ENCODE data around the gene TMPRSS3.
A peak's percentile ranks its signal among the peaks of the same experiment; 100 is the strongest.
"Not testable (repeated sequence)": the region's sequence is repeated elsewhere in the genome, so short reads cannot be mapped to it uniquely, and the experiment has no call there.

Gene TMPRSS3

DNA sequence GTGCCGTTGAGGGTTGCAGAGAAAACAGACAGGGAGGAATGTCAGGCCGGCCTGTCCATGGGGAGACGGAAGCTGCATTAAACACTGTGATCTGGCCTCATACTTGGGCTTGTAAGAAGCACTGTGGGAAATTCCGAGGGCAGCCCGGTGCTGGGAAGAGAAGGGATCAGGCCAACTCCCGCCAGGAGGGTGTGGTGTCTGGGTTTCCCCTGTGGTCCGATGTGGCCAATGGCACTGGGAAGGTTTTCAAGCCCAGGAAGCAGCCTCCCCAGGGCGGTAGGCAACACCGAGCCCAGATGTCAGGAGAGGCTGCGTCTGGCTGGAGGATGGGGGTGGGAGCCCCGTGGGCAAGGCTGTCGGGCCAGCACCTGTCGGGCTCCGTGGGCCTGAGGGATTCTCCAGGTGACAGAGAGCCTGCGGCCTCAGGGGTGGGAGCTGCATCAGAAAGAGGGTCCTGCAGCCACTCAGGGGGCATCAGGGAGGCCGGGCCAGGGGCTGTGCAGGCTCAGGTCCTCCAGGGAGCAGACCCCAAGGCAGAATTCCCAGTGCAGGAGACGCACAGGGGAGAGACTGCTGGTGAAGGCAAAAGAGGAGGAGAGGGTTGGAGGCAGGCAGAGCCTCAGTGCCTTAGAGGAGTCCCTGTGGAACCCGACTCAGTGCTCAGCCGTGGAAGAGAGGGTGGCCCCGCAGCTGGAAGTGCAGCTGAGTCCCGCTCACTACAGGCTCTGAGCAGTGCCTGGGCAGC is 16.2 kb upstream of the TMPRSS3 start:
- no peak for DNase-seq (ENCODE audit: insufficient read length, low spot score)
- no peak for TF ChIP-seq TAF1 (IDR thresholded peaks at IDR 0.05; ENCODE audit: low read depth, low read length)
- TF ChIP-seq PAX5 (IDR thresholded peaks at IDR 0.05; ENCODE audit: insufficient read depth, low read length, severe bottlenecking) = no peak
- no peak for TF ChIP-seq POLR2A (IDR thresholded peaks at IDR 0.05; ENCODE audit: low read depth, low read length)
- no peak for TF ChIP-seq SPI1 (IDR thresholded peaks at IDR 0.05; ENCODE audit: low read depth, low read length)
- TF ChIP-seq POU2F2 (IDR thresholded peaks at IDR 0.05; ENCODE audit: low read depth, low read length) = no peak
- no peak for TF ChIP-seq POLR2AphosphoS5 (IDR thresholded peaks at IDR 0.05; ENCODE audit: low read depth, low read length)
- FAIRE-seq = no peak

DNA sequence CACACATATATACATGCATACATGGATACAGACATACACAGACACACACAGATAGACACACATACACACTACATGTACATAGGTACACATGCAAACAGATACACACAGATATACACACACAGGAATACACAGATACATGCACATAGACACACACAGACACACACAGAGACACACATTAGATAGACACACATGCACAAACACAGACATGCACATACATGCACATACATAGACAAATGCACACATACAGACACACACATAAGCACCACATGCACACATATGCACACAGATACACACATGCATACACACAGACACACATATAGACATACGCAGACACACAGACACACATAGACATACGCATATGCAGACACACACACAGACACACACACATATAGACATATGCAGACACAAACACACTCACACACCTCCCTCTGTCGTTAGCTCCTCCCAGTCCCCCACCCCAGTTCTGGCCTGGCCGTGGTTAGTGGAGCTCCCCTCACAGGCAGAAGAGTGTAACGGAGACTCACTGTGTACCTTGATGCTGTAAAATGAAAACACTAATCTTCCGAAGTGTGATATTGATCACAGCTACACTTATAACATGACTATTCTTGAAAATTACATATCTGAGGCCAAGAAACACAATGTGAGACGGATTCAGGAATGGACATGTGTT is 15.5 kb upstream of the TMPRSS3 start:
- TF ChIP-seq PAX5 (IDR thresholded peaks at IDR 0.05; ENCODE audit: insufficient read depth, low read length, severe bottlenecking) (no peak), POU2F2 (IDR thresholded peaks at IDR 0.05; ENCODE audit: low read depth, low read length) (0 out of 2 replicates have a peak, but pooled peaks have one; percentile 53)
- DNase-seq (ENCODE audit: insufficient read length, low spot score) (no peak), FAIRE-seq (peak; percentile 47)

DNA sequence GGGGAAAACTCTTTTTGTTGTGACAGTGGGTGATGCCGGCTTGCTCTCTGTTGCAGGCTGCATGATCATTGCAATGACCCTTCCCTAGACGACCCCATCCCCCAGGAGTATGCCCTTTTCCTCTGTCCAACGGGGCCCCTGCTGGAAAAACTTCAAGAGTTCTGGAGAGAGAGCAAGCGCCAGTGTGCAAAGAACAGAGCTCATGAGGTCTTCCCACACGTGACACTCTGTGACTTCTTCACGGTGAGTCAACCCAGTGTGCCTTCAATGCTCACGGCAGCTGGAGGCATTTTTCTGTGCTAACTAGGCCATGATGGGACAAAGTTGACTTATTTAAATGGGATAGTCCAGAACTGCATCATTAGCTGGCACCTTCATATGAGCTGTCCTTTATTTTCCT is 13.5 kb upstream of the TMPRSS3 start:
- TF ChIP-seq TAF1 (IDR thresholded peaks at IDR 0.05; ENCODE audit: low read depth, low read length) (no peak), SPI1 (IDR thresholded peaks at IDR 0.05; ENCODE audit: low read depth, low read length) (no peak), POLR2AphosphoS5 (IDR thresholded peaks at IDR 0.05; ENCODE audit: low read depth, low read length) (no peak), PAX5 (IDR thresholded peaks at IDR 0.05; ENCODE audit: insufficient read depth, low read length, severe bottlenecking) (no peak), POLR2A (IDR thresholded peaks at IDR 0.05; ENCODE audit: low read depth, low read length) (no peak), POU2F2 (IDR thresholded peaks at IDR 0.05; ENCODE audit: low read depth, low read length) (no peak)
- DNase-seq (ENCODE audit: insufficient read length, low spot score) (no peak), FAIRE-seq (no peak)

DNA sequence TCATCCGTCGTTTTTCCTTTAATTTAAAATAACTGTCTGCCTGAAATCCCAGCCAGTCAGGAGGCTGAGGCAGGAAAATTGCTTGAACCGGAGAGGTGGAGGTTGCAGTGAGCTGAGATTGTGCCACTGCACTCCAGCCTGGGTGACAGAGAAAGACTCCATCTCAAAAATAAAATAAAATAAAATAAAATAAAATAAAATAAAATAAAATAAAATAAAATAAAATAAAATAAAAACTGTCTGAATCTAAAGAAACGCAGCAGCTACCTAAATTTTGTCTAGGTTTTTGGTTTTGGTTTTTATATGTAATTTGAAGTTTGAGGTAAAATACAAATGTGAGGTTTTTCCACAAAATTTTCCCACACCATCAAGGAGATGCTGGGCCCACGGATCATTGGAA is 12.9 kb upstream of the TMPRSS3 start:
- DNase-seq (ENCODE audit: insufficient read length, low spot score); FAIRE-seq: not testable (repeated sequence)

DNA sequence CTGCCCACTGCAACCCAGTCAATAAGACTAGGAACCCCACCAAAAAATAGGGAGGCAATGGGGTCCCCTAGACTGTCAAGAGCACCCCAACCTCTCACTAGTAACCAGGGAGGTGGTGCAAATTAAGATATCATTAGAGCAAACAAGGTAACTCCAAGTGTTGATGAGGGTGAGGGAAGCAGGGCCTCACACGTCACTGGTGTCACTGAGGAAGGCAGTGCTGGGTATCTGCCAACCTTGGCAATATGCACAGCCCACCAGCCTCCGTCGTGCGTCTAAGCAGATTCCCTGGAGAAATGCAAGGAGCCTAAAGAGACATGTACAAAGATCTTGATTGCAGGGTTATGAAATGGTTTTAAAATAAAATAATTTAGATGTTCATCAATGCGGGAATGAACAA is 11.6 kb upstream of the TMPRSS3 start:
- no peak for TF ChIP-seq TAF1 (IDR thresholded peaks at IDR 0.05; ENCODE audit: low read depth, low read length)
- no peak for TF ChIP-seq SPI1 (IDR thresholded peaks at IDR 0.05; ENCODE audit: low read depth, low read length)
- TF ChIP-seq POLR2AphosphoS5 (IDR thresholded peaks at IDR 0.05; ENCODE audit: low read depth, low read length) = no peak
- no peak for TF ChIP-seq POU2F2 (IDR thresholded peaks at IDR 0.05; ENCODE audit: low read depth, low read length)
- TF ChIP-seq POLR2A (IDR thresholded peaks at IDR 0.05; ENCODE audit: low read depth, low read length) = no peak
- TF ChIP-seq PAX5 (IDR thresholded peaks at IDR 0.05; ENCODE audit: insufficient read depth, low read length, severe bottlenecking) = no peak
- no peak for FAIRE-seq
- no peak for DNase-seq (ENCODE audit: insufficient read length, low spot score)

DNA sequence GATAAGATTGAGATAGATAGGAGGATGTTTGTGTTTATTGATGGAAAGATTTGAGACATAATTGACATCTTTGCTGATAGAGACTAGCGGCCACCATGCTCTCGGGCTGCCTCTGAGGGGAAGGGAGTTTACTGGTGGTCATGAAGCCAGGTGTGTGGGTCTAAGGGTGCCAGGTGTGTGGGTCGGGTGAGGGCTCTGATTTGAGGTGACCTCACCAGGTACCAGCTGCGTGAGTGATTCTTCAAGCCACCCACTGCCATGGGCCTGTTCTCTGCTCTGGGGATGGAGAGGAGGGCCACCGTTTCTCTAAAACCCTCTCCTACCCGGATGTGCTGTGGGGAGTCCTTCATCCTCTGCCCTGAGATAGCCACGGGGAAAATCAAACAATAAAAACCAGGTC is 11.0 kb upstream of the TMPRSS3 start:
- TF ChIP-seq POLR2AphosphoS5 (IDR thresholded peaks at IDR 0.05; ENCODE audit: low read depth, low read length) = no peak
- TF ChIP-seq PAX5 (IDR thresholded peaks at IDR 0.05; ENCODE audit: insufficient read depth, low read length, severe bottlenecking) = no peak
- TF ChIP-seq SPI1 (IDR thresholded peaks at IDR 0.05; ENCODE audit: low read depth, low read length) = no peak
- no peak for TF ChIP-seq POLR2A (IDR thresholded peaks at IDR 0.05; ENCODE audit: low read depth, low read length)
- no peak for TF ChIP-seq POU2F2 (IDR thresholded peaks at IDR 0.05; ENCODE audit: low read depth, low read length)
- TF ChIP-seq TAF1 (IDR thresholded peaks at IDR 0.05; ENCODE audit: low read depth, low read length) = no peak
- no peak for DNase-seq (ENCODE audit: insufficient read length, low spot score)
- no peak for FAIRE-seq

DNA sequence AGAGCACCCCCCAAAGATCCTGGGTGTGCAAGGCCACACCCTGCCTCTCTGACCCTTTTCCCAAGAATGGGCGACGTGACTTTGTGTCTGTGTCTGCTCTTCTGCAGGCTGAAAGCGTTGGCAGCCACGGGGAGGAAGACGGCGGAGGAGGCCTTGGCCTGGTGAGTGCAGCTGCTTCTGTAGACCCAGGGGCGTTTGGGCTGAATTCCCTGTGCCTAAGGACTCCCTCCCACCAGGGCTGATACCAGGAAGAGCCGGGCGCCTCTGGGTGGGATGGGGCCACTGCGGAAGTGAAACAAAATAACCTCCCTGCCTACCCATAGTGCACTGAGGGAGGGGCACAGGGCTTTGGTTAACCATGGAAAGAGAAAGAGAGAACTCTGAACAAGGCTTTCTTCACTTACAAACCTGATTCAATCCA is 10.4 kb upstream of the TMPRSS3 start:
- TF ChIP-seq SPI1 (IDR thresholded peaks at IDR 0.05; ENCODE audit: low read depth, low read length) = no peak
- no peak for TF ChIP-seq POLR2A (IDR thresholded peaks at IDR 0.05; ENCODE audit: low read depth, low read length)
- TF ChIP-seq POLR2AphosphoS5 (IDR thresholded peaks at IDR 0.05; ENCODE audit: low read depth, low read length) = no peak
- no peak for TF ChIP-seq POU2F2 (IDR thresholded peaks at IDR 0.05; ENCODE audit: low read depth, low read length)
- no peak for TF ChIP-seq TAF1 (IDR thresholded peaks at IDR 0.05; ENCODE audit: low read depth, low read length)
- TF ChIP-seq PAX5 (IDR thresholded peaks at IDR 0.05; ENCODE audit: insufficient read depth, low read length, severe bottlenecking) = no peak
- no peak for FAIRE-seq
- DNase-seq (ENCODE audit: insufficient read length, low spot score) = no peak

DNA sequence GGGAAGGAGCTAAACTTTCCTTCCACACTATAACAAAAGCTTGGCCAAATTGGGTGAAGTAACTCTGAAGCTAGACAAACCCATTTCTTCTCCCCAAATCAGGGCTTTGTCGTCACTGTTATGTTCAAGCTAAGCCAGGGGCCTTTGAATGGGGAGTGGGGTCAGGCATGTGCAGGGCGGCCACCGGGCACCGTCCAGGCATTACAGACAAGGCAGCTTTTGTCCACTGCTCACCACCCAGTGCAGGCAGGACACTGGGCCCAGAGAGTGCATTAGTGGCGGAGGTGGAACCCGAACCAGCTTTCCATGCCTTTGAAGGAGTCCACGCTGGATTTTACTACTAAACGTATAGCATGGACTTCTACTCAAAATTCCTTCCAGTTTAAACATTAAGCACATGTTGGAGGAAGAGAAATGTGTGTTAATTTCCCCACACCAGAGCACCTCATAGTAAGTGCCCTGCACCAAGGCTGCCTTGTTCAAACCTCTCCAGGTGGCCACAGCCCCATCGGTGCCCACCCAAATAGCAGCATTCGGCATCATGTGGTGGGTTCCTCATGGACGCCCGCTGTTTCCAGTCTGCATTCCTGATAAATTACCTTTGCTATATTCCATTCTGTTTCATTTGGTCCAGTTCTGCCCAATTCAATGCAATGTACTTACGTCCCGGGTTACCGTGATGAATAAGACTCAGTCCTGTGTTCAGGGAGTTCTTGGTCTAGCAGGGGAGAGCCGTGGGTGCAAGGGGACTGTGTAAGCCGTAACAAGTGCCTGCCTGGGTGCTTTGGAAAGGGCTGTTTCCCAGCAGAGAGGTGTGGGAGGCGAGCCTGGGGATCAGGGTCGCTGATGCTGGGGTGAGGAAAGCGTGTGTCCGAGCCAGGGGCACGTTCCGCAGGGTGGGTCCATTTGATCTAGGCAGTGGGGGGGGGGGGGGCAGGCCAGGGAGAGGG is 9.5 kb upstream of the TMPRSS3 start:
- FAIRE-seq (no peak), DNase-seq (ENCODE audit: insufficient read length, low spot score) (no peak)
- TF ChIP-seq TAF1 (IDR thresholded peaks at IDR 0.05; ENCODE audit: low read depth, low read length) (no peak), PAX5 (IDR thresholded peaks at IDR 0.05; ENCODE audit: insufficient read depth, low read length, severe bottlenecking) (no peak), POLR2A (IDR thresholded peaks at IDR 0.05; ENCODE audit: low read depth, low read length) (no peak), SPI1 (IDR thresholded peaks at IDR 0.05; ENCODE audit: low read depth, low read length) (no peak), POU2F2 (IDR thresholded peaks at IDR 0.05; ENCODE audit: low read depth, low read length) (no peak), POLR2AphosphoS5 (IDR thresholded peaks at IDR 0.05; ENCODE audit: low read depth, low read length) (no peak)

DNA sequence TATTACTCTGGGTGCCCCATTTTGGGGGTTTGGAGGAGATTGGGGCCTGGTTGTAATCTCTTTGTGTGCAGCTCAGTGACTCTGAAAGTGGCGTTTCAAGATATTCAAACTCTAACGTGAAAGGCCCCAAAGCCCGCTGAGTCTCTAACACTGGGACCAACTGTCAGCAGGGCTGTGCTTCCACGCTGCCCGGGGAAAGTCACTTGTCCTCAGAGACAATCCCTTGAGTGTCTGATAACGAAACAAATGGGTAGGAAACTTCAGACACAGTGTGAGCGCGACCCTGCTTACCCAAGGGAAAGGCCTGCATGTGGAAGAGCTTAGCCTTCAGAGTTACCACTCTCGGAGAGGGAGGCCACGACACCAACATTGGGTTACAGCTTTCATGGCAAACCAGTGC is 8.7 kb upstream of the TMPRSS3 start:
- no peak for TF ChIP-seq PAX5 (IDR thresholded peaks at IDR 0.05; ENCODE audit: insufficient read depth, low read length, severe bottlenecking)
- no peak for TF ChIP-seq POLR2A (IDR thresholded peaks at IDR 0.05; ENCODE audit: low read depth, low read length)
- TF ChIP-seq TAF1 (IDR thresholded peaks at IDR 0.05; ENCODE audit: low read depth, low read length) = no peak
- DNase-seq (ENCODE audit: insufficient read length, low spot score) (no peak), FAIRE-seq (no peak)
